ENCODE data around the gene SLC35C1. TPM values are rescaled to one million over a fixed set of nuclear protein-coding genes. Genes with fewer than 3 reads are reported as not detected.

Gene SLC35C1
- total and polyA plus RNA-seq, 2 of the 13 experiments (the other 11 are each of a cell fraction or from before 2014, with no cell fraction given), result 2.9 to 7.0 TPM

GRCh38 chr11:45834298-45834756 lies 29.4 kb downstream of the SLC35C1 start:
- no peaks in the 10 kb centered on the region for H3K79me2 ChIP-seq (ENCODE audit: insufficient read depth, low read length)
- DNase-seq (ENCODE audit: low spot score) (no peak), FAIRE-seq (no peak), ATAC-seq (no peak)
- H3K4me1 ChIP-seq (ENCODE audit: insufficient read depth, low read length), result no peaks in the 10 kb centered on the region
- H3K4me3 ChIP-seq (replicated peaks in 1 of 3; ENCODE audit: insufficient read depth in 1 of 3, low read depth in 2 of 3, low read length in 3 of 3), result no peak overlapping the region
- H3K4me2 ChIP-seq (ENCODE audit: low read depth, low read length), result no peak overlapping the region
- peaks cover 0 to 11% of the 10 kb centered on the region in 2 experiments; a peak in 1 of 5 replicates for H3K27me3 ChIP-seq (ENCODE audit: control insufficient read depth in 1 of 2, insufficient read depth in 2 of 2, low read length in 2 of 2)
- H3K27ac ChIP-seq (ENCODE audit: extremely low read length, insufficient read depth, low read length), result no peak overlapping the region
- ChIA-PET CTCF (ENCODE audit: low intra/inter-chr PET ratio, low total read pairs) (no interaction called here), POLR2A (no interaction called here)
- no peak overlapping the region for H3K9ac ChIP-seq (ENCODE audit: insufficient read depth, low read depth, low read length)
- in situ Hi-C loops (cut with HindIII; ENCODE audit: extremely low pct_ligation_motif_present, low pct_unique_long_range_greater_than_20kb), result no loop called here
- no peaks in the 10 kb centered on the region for H3K36me3 ChIP-seq (replicated peaks in 1 of 2; ENCODE audit: control insufficient read depth in 1 of 2, insufficient read depth in 2 of 2, low read length in 2 of 2)
- 8% methylated on average over 3 of the region's 4 CpGs for WGBS (ENCODE audit: low lambda C conversion rate)
- no peaks in the 10 kb centered on the region for H4K20me1 ChIP-seq (ENCODE audit: insufficient read depth, low read length)
- intact Hi-C loops (cut with micrococcal nuclease; ENCODE audit: unreplicated experiment), result no loop called here
- H2AFZ ChIP-seq (ENCODE audit: low read length), result no peak overlapping the region
- no peaks in the 10 kb centered on the region for H3K9me3 ChIP-seq (ENCODE audit: low read length)
- no TSS peak for BruUV-seq (replicated peaks)
- TF ChIP-seq SYNCRIP (IDR thresholded peaks at IDR 0.05; ENCODE audit: insufficient read depth, low read depth, low read length) (no peak), IRF9 (CRISPR knock-in tag; IDR thresholded peaks at IDR 0.05; ENCODE audit: borderline replicate concordance) (no peak), YEATS2 (CRISPR knock-in tag; IDR thresholded peaks at IDR 0.05; ENCODE audit: borderline replicate concordance) (no peak), ZNF503 (CRISPR knock-in tag; IDR thresholded peaks at IDR 0.05) (no peak), BCL3 (CRISPR knock-in tag; IDR thresholded peaks at IDR 0.05) (no peak), FOXO4 (CRISPR knock-in tag; conservative IDR thresholded peaks at IDR 0.05) (no peak), RARA (CRISPR knock-in tag; IDR thresholded peaks at IDR 0.05) (no peak), NRL (CRISPR knock-in tag; IDR thresholded peaks at IDR 0.05; ENCODE audit: borderline replicate concordance) (no peak), MTF1 (CRISPR knock-in tag; IDR thresholded peaks at IDR 0.05) (no peak), ZNF549 (CRISPR knock-in tag; IDR thresholded peaks at IDR 0.05) (no peak), TERF1 (CRISPR knock-in tag; IDR thresholded peaks at IDR 0.05) (no peak), BCLAF1 (IDR thresholded peaks at IDR 0.05) (no peak), ZNF335 (CRISPR knock-in tag; IDR thresholded peaks at IDR 0.05) (no peak)

All from HepG2 (cell line).